ENCODE data around the gene C9orf43.

GRCh38 chr9:113425072-113425471 lies 14.5 kb downstream of the C9orf43 start:
- TF ChIP-seq POLR2A (IDR thresholded peaks at IDR 0.05; ENCODE audit: low read length) (no peak), ELK1 (IDR thresholded peaks at IDR 0.05; ENCODE audit: low read depth, low read length) (no peak), CTCF (IDR thresholded peaks at IDR 0.05) (no peak)

All from A549 (cell line).